GM19397 (cell line): ENCODE data around the gene SH3GL2.
"Not testable (repeated sequence)": the region's sequence is repeated elsewhere in the genome, so short reads cannot be mapped to it uniquely, and the experiment has no call there.

Experiments used
- ATAC-seq: cut with Tn5 transposase; IDR thresholded peaks from one replicate; pipeline ENCODE4 v1.9.1; 2021; ENCODE audit warnings: mild to moderate bottlenecking, moderate library complexity; ENCODE audit not compliant: unreplicated experiment

SH3GL2 gene

GRCh38 chr9:17742067-17742466 lies 163.2 kb downstream of the SH3GL2 start:
- no peak for ATAC-seq

GRCh38 chr9:17744786-17745185 lies 165.9 kb downstream of the SH3GL2 start:
- ATAC-seq, result no peak

DNA sequence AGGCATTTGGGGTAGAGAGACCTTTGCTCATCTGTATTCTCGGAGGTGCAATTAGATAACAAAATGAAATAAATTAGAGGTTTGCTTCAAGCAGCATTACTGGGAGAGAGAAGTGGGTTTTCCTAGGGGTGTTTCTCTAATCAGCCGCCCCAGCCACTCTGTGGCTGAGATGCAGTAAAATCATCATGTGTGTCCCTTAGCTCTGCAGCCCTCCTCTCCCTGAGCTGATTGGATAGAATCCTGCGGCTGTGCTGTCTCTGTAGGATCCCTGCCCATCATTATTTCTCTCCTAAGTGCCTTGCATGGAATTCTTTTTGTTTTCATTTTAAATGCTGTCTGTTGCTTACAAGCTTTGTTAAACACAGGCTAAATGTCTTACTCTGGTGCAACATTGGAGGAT lies 171.4 kb downstream of the SH3GL2 start:
- no peak for ATAC-seq

DNA sequence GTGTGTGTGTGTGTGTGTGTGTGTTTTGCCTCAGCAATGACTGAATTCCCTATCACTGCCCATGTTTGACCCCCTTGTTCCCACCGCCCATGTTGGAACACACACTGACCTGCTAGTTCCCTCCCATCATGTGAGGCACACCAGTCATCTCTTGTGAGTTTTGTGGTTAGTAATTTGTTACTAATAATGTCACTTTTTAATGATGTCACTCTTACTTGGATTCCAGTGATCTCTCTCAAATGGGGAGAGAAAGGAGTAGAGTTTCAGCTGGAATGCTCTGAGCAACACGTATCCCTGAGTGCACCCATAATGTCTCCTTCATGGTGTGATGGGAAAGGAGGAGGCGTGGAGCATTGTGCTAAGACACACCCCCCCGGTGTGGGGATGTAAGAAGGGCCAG lies 172.6 kb downstream of the SH3GL2 start:
- no peak for ATAC-seq

DNA sequence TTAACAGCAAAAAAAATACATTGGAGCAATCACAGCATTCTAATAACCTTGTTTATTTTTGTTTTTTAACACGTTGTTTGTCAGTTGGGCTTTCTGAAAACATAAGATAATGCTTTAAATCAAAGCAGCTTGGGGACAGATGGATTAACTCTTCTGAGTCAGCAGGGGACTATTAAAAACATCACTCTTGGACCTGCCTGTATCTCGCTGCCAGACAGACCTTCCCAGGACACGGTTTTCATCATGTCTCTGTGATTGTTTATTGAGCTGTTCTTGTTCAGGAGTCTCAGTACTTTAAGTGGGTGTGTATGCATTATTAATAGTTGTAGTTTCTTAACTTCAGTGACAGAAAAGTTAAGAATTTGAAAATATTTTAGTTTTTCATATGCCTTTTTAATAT lies 173.2 kb downstream of the SH3GL2 start:
- ATAC-seq, result no peak

DNA sequence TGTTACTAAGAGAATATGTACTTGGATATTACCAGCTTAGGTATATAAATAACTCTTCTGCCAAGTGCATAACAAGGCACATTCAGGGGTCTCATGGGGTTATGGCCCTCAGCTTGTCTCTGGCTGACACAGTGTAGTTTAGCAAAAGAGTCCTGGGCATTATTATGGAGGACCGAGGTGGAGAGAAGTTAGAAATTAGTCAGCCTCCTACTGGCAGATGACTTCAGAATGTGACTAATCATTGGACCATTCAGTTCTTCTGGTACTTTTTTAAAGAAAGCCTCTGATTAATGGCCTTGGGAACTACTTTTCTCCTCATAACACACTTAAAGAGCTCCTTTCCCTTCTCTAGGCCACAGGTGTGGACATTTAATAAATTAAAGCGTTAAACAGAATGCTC lies 178.9 kb downstream of the SH3GL2 start:
- no peak for ATAC-seq

DNA sequence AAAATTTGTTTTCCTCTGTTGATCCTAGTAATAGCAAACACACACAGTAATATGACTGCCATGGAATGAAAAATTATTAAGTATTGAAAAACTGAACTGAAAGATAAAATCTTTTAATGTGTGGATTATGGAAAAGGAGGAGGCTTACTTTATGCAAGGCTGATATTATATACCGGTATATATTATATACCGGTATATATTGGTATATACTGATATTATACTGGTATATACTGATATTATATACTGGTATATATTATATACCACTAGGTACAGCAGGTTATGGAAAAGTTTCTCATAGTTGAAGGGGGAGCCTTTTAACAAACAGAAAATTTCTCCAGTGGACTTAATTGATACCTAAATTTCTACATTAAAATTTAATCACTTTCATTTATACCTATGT lies 181.4 kb downstream of the SH3GL2 start:
- ATAC-seq, result no peak

GRCh38 chr9:17761984-17762676 lies 183.3 kb downstream of the SH3GL2 start:
- ATAC-seq, result no peak

- ATAC-seq, result no peak
These were observed 185.4 kb downstream of the SH3GL2 start for GRCh38 chr9:17764306-17764705.

GRCh38 chr9:17765131-17765530 lies 186.3 kb downstream of the SH3GL2 start:
- ATAC-seq, result not testable (repeated sequence)

DNA sequence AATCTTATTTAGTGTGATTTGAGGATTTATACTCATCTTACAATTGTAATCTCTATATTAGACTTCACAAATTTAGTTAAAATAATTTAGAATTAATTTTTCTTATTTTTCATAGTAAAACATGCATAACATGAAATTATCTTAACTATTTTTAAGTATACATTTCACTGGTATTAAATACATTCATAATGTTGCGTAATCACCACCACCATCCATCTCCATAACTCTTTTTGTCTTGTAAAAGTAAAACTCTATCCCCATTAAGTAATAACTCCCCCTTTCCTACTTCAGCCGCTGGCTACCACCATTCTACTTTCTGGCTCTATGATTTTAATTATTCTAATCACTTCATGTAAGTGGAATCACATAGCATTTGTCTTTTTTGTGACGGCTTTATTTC lies 193.4 kb downstream of the SH3GL2 start:
- ATAC-seq, result no peak

- ATAC-seq, result no peak
These were observed 196.8 kb downstream of the SH3GL2 start for GRCh38 chr9:17775656-17776055.

- no peak for ATAC-seq
These were observed 197.9 kb downstream of the SH3GL2 start for GRCh38 chr9:17776735-17777134.

DNA sequence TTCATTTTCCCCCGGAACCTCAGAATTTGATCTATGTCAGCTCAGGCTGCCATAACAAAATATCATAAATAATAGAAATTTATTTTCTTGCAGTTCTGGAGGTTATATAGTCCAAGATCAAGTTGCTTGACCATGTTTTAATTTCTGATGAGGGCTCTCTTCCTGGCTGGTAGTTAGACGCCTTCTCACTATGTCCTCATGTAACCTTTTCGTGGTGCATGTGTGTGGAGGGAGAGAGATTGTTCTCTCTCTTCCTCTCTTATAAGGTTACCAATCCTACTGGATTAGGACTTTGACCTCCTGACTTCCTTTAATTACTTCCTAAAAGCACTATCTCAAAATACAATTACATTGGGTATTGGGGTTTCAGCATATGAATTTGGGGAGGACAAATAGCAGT lies 198.6 kb downstream of the SH3GL2 start:
- ATAC-seq, result no peak

DNA sequence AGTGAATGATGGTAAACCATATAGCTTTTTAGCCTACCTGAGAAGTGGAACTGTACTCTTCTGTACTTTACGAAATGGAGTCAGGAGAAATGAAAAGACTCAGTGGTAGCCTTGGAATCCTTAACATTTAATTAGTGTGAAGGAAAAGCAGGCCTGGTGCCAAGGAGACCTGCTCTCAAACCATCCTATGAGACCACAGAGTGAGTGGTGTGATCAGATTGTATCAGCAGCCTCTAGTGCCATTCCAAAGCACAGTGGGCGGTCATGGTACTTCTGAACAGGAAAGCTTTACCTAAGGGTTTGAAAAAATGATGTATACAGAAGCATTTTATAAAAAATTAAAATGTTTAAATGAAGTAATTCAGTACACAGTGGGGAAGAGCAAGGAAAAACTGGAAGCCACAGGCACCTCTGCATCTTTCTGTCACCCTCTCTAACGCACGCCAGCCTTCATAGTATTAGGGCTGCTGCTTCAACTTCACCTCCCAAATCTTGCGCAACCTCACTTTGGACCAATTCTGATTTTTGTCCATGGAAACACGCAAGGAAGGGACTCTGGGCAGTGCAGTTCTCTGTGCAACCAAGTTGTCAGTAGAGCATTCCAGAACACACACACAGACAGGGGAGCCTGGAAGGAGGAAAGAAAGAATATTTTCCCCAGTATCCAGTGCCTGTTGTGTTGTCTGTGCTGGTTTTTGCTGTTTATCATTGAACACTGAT lies 203.7 kb downstream of the SH3GL2 start:
- no peak for ATAC-seq

GRCh38 chr9:17783227-17783626 lies 204.4 kb downstream of the SH3GL2 start:
- ATAC-seq, result no peak

DNA sequence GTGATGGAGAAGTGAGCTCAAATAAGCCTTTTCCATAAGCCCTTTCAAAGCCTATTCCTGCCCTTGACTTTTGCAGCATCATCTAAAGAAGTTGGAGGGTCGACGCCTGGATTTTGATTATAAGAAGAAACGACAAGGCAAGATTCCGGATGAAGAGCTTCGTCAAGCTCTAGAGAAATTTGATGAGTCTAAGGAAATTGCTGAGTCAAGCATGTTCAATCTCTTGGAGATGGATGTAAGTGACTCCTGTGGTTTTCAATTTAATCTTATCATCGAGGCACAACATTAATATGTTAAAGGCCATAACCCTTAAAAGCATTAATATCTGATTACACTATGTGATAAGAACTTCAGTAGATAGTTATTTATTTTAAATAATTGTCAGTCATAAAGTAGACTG lies 210.4 kb downstream of the SH3GL2 start:
- no peak for ATAC-seq

DNA sequence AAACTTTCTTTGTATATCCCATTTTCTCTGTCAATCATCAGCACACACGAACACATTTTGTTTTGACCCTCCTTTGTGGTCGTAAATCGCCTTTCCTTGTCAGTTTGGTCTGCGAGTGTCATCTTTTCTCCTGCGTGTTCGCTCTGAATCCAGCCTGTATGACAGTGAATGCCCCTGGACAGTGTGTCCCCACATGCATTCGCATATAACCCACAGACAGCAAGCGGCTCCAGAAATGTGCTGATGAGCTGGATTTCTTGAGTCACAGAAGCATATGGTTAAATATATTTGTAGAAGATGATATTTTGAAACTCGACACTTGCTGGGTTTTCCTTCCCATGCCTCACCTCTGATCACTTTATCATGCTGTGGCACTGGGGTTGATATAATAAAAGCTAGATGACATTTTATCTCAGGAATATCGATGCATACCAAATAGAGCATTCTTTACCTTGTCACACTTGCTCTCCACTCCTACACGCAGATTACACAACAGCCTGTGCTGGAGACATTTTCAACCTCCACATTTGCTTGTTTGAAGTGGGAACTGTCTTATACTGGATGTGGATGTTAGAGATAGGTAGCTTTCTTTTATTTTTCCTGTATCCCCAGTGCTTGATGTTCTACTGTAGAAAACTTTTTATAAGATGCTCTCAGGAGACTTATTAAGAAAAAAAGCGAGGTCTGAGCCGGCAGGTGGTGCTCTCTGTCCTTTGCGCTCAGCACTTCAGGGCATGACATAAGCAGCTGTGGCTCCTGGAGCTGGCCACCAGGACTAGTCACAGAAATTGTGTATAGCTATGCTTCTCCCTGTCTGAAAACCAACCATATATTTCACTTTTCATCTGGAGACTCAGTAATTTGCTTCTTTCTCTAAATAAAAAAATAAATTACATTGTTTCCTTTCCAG lies 215.1 kb downstream of the SH3GL2 start:
- no peak for ATAC-seq

- ATAC-seq, result no peak
These were observed 216.9 kb downstream of the SH3GL2 start for GRCh38 chr9:17795744-17796143.

GRCh38 chr9:17799369-17799768 lies 220.5 kb downstream of the SH3GL2 start:
- ATAC-seq, result no peak

- ATAC-seq, result no peak
These were observed 221.6 kb downstream of the SH3GL2 start for GRCh38 chr9:17800418-17800817.
